CD4-positive, alpha-beta T cell treated with Interleukin-17A for 1 hour (primary cell): Measurements from ENCODE around the gene ZBTB45.
"Not testable (repeated sequence)": the region's sequence is repeated elsewhere in the genome, so short reads cannot be mapped to it uniquely, and the experiment has no call there.

Source experiments
- DNase-seq: peaks from one replicate; pipeline ENCODE4 v3.0.0-alpha.2; 2020

The ZBTB45 gene

GRCh38 chr19:58509731-58510083 lies 9.9 kb downstream of the ZBTB45 start:
- no peak for DNase-seq

- DNase-seq = not testable (repeated sequence)
Observed at GRCh38 chr19:58507602-58508223, 11.9 kb downstream of the ZBTB45 start.

GRCh38 chr19:58500242-58500641 lies 19.4 kb downstream of the ZBTB45 start:
- DNase-seq = no peak

- peak; percentile 98 for DNase-seq
Observed at GRCh38 chr19:58499021-58499927, 20.3 kb downstream of the ZBTB45 start.

GRCh38 chr19:58498316-58499020 lies 21.1 kb downstream of the ZBTB45 start:
- DNase-seq = no peak

GRCh38 chr19:58497634-58498170 lies 21.9 kb downstream of the ZBTB45 start:
- no peak for DNase-seq

GRCh38 chr19:58492265-58492664 lies 27.3 kb downstream of the ZBTB45 start:
- DNase-seq = no peak

GRCh38 chr19:58491393-58491792 lies 28.2 kb downstream of the ZBTB45 start:
- no peak for DNase-seq

- DNase-seq = not testable (repeated sequence)
Observed at GRCh38 chr19:58484349-58484748, 35.3 kb downstream of the ZBTB45 start.

GRCh38 chr19:58483776-58484175 lies 35.8 kb downstream of the ZBTB45 start:
- DNase-seq = no peak

GRCh38 chr19:58482372-58482771 lies 37.2 kb downstream of the ZBTB45 start:
- DNase-seq = no peak

GRCh38 chr19:58480831-58481230 lies 38.8 kb downstream of the ZBTB45 start:
- no peak for DNase-seq

- no peak for DNase-seq
Observed at GRCh38 chr19:58480481-58480830, 39.2 kb downstream of the ZBTB45 start.

- DNase-seq = no peak
Observed at GRCh38 chr19:58479736-58480480, 39.7 kb downstream of the ZBTB45 start.

- no peak for DNase-seq
Observed at GRCh38 chr19:58479303-58479702, 40.3 kb downstream of the ZBTB45 start.

- no peak for DNase-seq
Observed at GRCh38 chr19:58477871-58478270, 41.7 kb downstream of the ZBTB45 start.

GRCh38 chr19:58477130-58477529 lies 42.5 kb downstream of the ZBTB45 start:
- no peak for DNase-seq

- no peak for DNase-seq
Observed at GRCh38 chr19:58476498-58477015, 43.1 kb downstream of the ZBTB45 start.

- peak; percentile 97 for DNase-seq
Observed at GRCh38 chr19:58475714-58476497, 43.7 kb downstream of the ZBTB45 start, which contains the start of gene ZNF446. TSS of gene ZNF446 (plus strand) at chr19:58476352. CDS start at chr19:58477219, 867 bp downstream.

- no peak for DNase-seq
Observed at GRCh38 chr19:58474997-58475713, 44.5 kb downstream of the ZBTB45 start.
